ENCODE data around the gene UBE2G1. TPM values are rescaled to one million over a fixed set of nuclear protein-coding genes. Genes with fewer than 3 reads are reported as not detected.

Gene UBE2G1
- total and polyA plus RNA-seq, 2 donors from 2014 or later, result 26.7 to 50.9 TPM

GRCh38 chr17:4344926-4345325 lies 21.5 kb downstream of the UBE2G1 start:
- H3K9ac ChIP-seq (ENCODE audit: low read length in 3 of 3), result no peak overlapping the region
- no peak for DNase-seq

GRCh38 chr17:4342535-4342934 lies 23.9 kb downstream of the UBE2G1 start:
- Histone ChIP-seq H3K4me3 (ENCODE audit: low read length in 3 of 3) (no peak overlapping the region), H3K9me3 (ENCODE audit: control insufficient read depth in 2 of 3, insufficient read depth in 1 of 3, low read length in 3 of 3) (no peaks in the 10 kb centered on the region), H3K4me1 (ENCODE audit: control insufficient read depth in 2 of 3, insufficient read depth in 2 of 3, low read depth in 1 of 3, low read length in 3 of 3) (no peaks in the 10 kb centered on the region), H3K36me3 (ENCODE audit: control insufficient read depth in 2 of 3, insufficient read depth in 3 of 3, low read length in 3 of 3) (no peaks in the 10 kb centered on the region), H3K9ac (ENCODE audit: low read length in 3 of 3) (no peak overlapping the region), H3K27me3 (ENCODE audit: control insufficient read depth, insufficient read depth, low read length) (no peaks in the 10 kb centered on the region), H3K27ac (ENCODE audit: low read depth in 2 of 2, low read length in 2 of 2) (no peak overlapping the region)
- no peak for TF ChIP-seq CTCF (IDR thresholded peaks at IDR 0.05; ENCODE audit: borderline replicate concordance, extremely low read depth, insufficient read depth)
- intact Hi-C loops (cut with DNase I), result no loop called here
- FAIRE-seq, result no peak
- DNase-seq, result no peak

More at GRCh38 chr17:4344926-4345325, 21.5 kb downstream of the UBE2G1 start:
- H3K27me3 ChIP-seq (ENCODE audit: control insufficient read depth, insufficient read depth, low read length), result no peaks in the 10 kb centered on the region
- no peaks in the 10 kb centered on the region for H3K4me1 ChIP-seq (ENCODE audit: control insufficient read depth in 2 of 3, insufficient read depth in 2 of 3, low read depth in 1 of 3, low read length in 3 of 3)
- intact Hi-C loops (cut with DNase I), result no loop called here
- TF ChIP-seq CTCF (IDR thresholded peaks at IDR 0.05; ENCODE audit: borderline replicate concordance, extremely low read depth, insufficient read depth), result no peak
- no peaks in the 10 kb centered on the region for H3K36me3 ChIP-seq (ENCODE audit: control insufficient read depth in 2 of 3, insufficient read depth in 3 of 3, low read length in 3 of 3)
- no peaks in the 10 kb centered on the region for H3K9me3 ChIP-seq (ENCODE audit: control insufficient read depth in 2 of 3, insufficient read depth in 1 of 3, low read length in 3 of 3)
- no peak for FAIRE-seq
- H3K27ac ChIP-seq (ENCODE audit: low read depth in 2 of 2, low read length in 2 of 2), result no peak overlapping the region
- no peak overlapping the region for H3K4me3 ChIP-seq (ENCODE audit: low read length in 3 of 3)

GRCh38 chr17:4341616-4341977 lies 24.9 kb downstream of the UBE2G1 start:
- intact Hi-C loops (cut with DNase I), result no loop called here

More at GRCh38 chr17:4341616-4341977, 24.9 kb downstream of the UBE2G1 start:
- TF ChIP-seq CTCF (IDR thresholded peaks at IDR 0.05; ENCODE audit: borderline replicate concordance, extremely low read depth, insufficient read depth), result no peak
- Histone ChIP-seq H3K9ac (ENCODE audit: low read length in 3 of 3) (no peak overlapping the region), H3K9me3 (ENCODE audit: control insufficient read depth in 2 of 3, insufficient read depth in 1 of 3, low read length in 3 of 3) (no peaks in the 10 kb centered on the region), H3K36me3 (ENCODE audit: control insufficient read depth in 2 of 3, insufficient read depth in 3 of 3, low read length in 3 of 3) (no peaks in the 10 kb centered on the region), H3K27ac (ENCODE audit: low read depth in 2 of 2, low read length in 2 of 2) (no peak overlapping the region), H3K4me1 (ENCODE audit: control insufficient read depth in 2 of 3, insufficient read depth in 2 of 3, low read depth in 1 of 3, low read length in 3 of 3) (no peaks in the 10 kb centered on the region), H3K4me3 (ENCODE audit: low read length in 3 of 3) (no peak overlapping the region), H3K27me3 (ENCODE audit: control insufficient read depth, insufficient read depth, low read length) (no peaks in the 10 kb centered on the region)
- FAIRE-seq, result no peak
- DNase-seq, result no peak
